ENCODE data around the gene POU2AF3. TPM values are rescaled to one million over a fixed set of nuclear protein-coding genes. Genes with fewer than 3 reads are reported as not detected.

The POU2AF3 gene
- total RNA-seq, 2 donors from 2014 or later: 1.0 to 10.9 TPM

DNA sequence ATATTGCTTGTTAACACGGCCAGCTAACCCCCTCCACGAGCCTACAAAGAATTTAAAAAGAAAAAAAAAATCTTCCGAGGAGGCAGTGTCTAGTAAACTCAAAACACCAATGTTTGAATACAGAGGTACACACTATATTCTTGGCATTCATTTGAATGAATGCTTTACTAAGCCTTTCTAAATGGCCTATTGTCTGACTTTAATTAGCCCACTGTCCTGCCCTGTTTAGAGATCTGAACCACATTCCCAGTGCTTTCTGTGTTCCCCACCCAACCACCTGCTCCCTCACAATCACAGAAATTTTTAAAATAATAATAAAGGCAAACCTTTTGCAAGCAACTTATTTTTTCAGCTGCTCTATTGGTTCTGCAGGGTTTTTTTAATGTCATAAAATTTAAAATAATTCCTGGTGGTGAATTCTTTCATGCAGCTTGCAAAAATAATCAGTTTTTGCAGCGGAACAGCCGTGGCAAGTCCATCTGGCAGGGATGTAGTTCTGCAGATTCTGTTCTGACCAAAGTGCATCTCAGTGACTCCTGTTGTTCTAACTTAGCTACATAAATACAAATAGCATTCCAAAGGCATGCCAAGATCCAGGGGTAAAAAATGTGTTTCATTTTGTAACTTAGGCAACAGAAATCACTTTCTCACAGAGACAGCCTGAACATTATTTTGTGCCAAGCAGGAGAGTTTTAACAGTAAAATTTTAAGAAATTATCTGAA lies 29.0 kb upstream of the POU2AF3 start:
- H3K4me1 ChIP-seq: peaks cover 5% of the 10 kb centered on the region
- no peaks in the 10 kb centered on the region for H3K27me3 ChIP-seq
- no peak overlapping the region for H3K4me3 ChIP-seq
- ATAC-seq: peak; percentile 35
- H3K27ac ChIP-seq: no peak overlapping the region
- no peaks in the 10 kb centered on the region for H3K9me3 ChIP-seq
- no peaks in the 10 kb centered on the region for H3K36me3 ChIP-seq (replicated peaks in 1 of 2; ENCODE audit: insufficient read depth in 1 of 2, low read depth in 2 of 2)
- 46 to 49% methylated on average over 5 of the region's 5 CpGs for WGBS, 2 donors
- DNase-seq: no peak
- TF ChIP-seq, protein P1, sequence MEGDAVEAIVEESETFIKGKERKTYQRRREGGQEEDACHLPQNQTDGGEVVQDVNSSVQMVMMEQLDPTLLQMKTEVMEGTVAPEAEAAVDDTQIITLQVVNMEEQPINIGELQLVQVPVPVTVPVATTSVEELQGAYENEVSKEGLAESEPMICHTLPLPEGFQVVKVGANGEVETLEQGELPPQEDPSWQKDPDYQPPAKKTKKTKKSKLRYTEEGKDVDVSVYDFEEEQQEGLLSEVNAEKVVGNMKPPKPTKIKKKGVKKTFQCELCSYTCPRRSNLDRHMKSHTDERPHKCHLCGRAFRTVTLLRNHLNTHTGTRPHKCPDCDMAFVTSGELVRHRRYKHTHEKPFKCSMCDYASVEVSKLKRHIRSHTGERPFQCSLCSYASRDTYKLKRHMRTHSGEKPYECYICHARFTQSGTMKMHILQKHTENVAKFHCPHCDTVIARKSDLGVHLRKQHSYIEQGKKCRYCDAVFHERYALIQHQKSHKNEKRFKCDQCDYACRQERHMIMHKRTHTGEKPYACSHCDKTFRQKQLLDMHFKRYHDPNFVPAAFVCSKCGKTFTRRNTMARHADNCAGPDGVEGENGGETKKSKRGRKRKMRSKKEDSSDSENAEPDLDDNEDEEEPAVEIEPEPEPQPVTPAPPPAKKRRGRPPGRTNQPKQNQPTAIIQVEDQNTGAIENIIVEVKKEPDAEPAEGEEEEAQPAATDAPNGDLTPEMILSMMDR (IDR thresholded peaks at IDR 0.05): no peak
- TF ChIP-seq POLR2A (IDR thresholded peaks at IDR 0.05): no peak
- intact Hi-C loops (cut with DNase I): no loop called here

DNA sequence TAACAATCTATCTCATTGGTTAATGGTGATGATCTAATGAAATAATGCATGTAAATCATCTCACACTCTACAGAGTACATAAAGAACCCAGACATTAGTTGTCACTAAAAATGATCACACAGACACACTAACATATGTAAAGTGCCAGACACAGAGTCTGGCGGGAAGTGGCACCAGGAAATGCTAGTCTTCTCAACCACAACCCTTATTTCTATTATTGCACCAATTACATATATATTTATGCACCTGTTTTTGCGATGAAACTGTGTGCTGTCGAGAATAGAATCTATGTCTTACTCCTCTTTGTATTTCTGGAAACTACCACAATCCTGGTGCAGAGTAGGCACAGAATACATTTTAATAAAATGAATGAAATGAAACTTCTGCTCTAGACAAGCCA lies 25.9 kb upstream of the POU2AF3 start:
- intact Hi-C loops (cut with DNase I): no loop called here
- H3K4me3 ChIP-seq: no peak overlapping the region
- no peak for DNase-seq
- no peaks in the 10 kb centered on the region for H3K27me3 ChIP-seq
- H3K27ac ChIP-seq: no peak overlapping the region
- H3K36me3 ChIP-seq (replicated peaks in 1 of 2; ENCODE audit: insufficient read depth in 1 of 2, low read depth in 2 of 2): no peaks in the 10 kb centered on the region
- 84 to 88% methylated on average over 3 of the region's 3 CpGs for WGBS, 2 donors
- no peaks in the 10 kb centered on the region for H3K9me3 ChIP-seq
- peaks cover 5% of the 10 kb centered on the region for H3K4me1 ChIP-seq
- no peak for TF ChIP-seq POLR2A (IDR thresholded peaks at IDR 0.05)
- TF ChIP-seq, protein P1 (IDR thresholded peaks at IDR 0.05): no peak
- no peak for ATAC-seq

DNA sequence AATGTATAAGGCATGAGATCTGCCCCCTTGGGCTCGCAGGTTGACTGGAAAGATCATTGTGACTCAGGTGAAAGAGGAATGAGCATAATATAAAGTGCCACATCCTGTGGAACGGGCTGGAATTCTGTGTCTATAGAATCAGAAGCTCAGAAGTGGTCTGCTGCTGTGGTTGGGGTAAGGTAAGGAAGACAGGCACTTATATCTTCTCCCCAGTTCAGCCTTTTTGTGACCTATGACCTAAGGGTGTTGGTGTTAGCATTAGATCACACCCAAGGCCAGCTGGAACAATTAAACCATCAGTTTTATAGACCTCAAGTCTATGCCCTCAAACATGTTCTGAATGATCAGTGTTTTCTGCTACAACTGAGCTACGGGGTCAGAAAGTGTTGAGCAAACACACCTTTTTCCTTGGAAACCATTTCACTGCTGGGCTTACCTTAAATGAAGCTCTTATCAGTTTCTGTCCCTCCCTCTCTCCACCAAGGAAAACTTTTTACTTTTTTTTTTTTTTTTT lies 15.7 kb upstream of the POU2AF3 start:
- 53 to 65% methylated on average over 3 of the region's 3 CpGs for WGBS, 2 donors
- no peaks in the 10 kb centered on the region for H3K9me3 ChIP-seq
- H3K27ac ChIP-seq: no peak overlapping the region
- no peaks in the 10 kb centered on the region for H3K4me1 ChIP-seq
- intact Hi-C loops (cut with DNase I): loop anchor here (5.0 kb wide), 2 partner anchors 145 to 165 kb away; no protein-coding TSS in a partner anchor
- H3K4me3 ChIP-seq: no peak overlapping the region
- no peaks in the 10 kb centered on the region for H3K36me3 ChIP-seq (replicated peaks in 1 of 2; ENCODE audit: insufficient read depth in 1 of 2, low read depth in 2 of 2)
- ATAC-seq: no peak
- no peaks in the 10 kb centered on the region for H3K27me3 ChIP-seq
- TF ChIP-seq, protein P1 (IDR thresholded peaks at IDR 0.05): no peak
- no peak for TF ChIP-seq POLR2A (IDR thresholded peaks at IDR 0.05)
- DNase-seq: no peak

DNA sequence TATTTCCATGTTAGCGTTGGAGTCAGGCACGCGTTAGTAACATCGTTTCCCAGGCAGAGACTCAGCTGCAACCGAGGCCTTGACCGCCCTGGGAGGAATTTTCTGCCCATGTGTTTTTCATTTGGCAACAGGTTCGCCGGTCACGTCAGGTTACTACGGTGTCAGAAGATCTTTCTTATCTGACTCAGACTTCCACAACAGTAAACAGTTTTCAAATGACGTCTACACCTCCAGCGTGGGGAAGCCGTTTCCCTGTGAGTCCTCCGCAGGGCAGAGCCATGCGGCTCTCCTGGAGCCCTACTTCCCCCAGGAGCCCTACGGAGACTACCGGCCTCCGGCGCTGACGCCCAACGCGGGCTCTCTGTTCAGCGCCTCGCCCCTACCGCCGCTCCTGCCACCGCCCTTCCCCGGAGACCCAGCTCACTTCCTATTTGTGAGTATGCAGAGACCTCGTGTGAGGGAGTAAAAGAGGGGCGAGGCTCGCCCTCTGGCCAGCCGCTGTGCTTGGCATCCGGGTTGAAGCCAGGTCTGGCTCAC lies 14.3 kb upstream of the POU2AF3 start:
- H3K27me3 ChIP-seq: no peaks in the 10 kb centered on the region
- no peaks in the 10 kb centered on the region for H3K36me3 ChIP-seq (replicated peaks in 1 of 2; ENCODE audit: insufficient read depth in 1 of 2, low read depth in 2 of 2)
- DNase-seq (no peak), ATAC-seq (peak; percentile 33)
- 75 to 80% methylated on average over 28 to 33 of the region's 33 CpGs for WGBS, 2 donors
- H3K27ac ChIP-seq: no peak overlapping the region
- H3K9me3 ChIP-seq: no peaks in the 10 kb centered on the region
- no peak overlapping the region for H3K4me3 ChIP-seq
- TF ChIP-seq POLR2A (IDR thresholded peaks at IDR 0.05): no peak
- TF ChIP-seq, protein P1 (IDR thresholded peaks at IDR 0.05): no peak
- intact Hi-C loops (cut with DNase I): loop anchor here (5.0 kb wide), 2 partner anchors 143 to 163 kb away; no protein-coding TSS in a partner anchor
- H3K4me1 ChIP-seq: no peaks in the 10 kb centered on the region
